ENCODE measurements around the gene GLE1. TPM values are rescaled to one million over a fixed set of nuclear protein-coding genes. Genes with fewer than 3 reads are reported as not detected.

GLE1 gene
- total and polyA plus RNA-seq, 10 donors = 14.3 to 31.2 (median 22.7) TPM

GRCh38 chr9:128493424-128493823, 11.1 kb upstream of the GLE1 start:
- H3K27ac ChIP-seq = peak overlapping the region in 4 of 8 donors; percentile 36 to 46 (median 43)
- WGBS, 5 donors = 85 to 92% (median 88%) methylated on average over 2 of the region's 2 CpGs
- intact Hi-C loops (cut with DNase I; ENCODE audit: low total_unique reads) = no loop called here
- H3K9me3 ChIP-seq = no peaks in the 10 kb centered on the region
- no peaks in the 10 kb centered on the region for H3K27me3 ChIP-seq (replicated peaks in 1 of 7)
- TF ChIP-seq CTCF (IDR thresholded peaks at IDR 0.05 in 8 of 11, conservative IDR thresholded peaks at IDR 0.05 in 3 of 11) (no peak), POLR2AphosphoS5 (IDR thresholded peaks at IDR 0.05) (no peak), POLR2A (IDR thresholded peaks at IDR 0.05) (no peak)
- H3K4me3 ChIP-seq = no peak overlapping the region
- no peak for DNase-seq
- H3K4me1 ChIP-seq = peaks cover 6 to 19% (median 14%) of the 10 kb centered on the region in 6 donors
- peaks cover 0 to 100% (median 66%) of the 10 kb centered on the region in 6 donors for H3K36me3 ChIP-seq

- peak; percentile 84 for DNase-seq
- H3K4me1 ChIP-seq = peaks cover 6 to 19% (median 14%) of the 10 kb centered on the region in 6 donors
- H3K9me3 ChIP-seq = no peaks in the 10 kb centered on the region
- H3K4me3 ChIP-seq = no peak overlapping the region
- peaks cover 0 to 100% (median 67%) of the 10 kb centered on the region in 6 donors for H3K36me3 ChIP-seq
- peak overlapping the region in 6 of 8 donors; percentile 34 to 46 (median 38) for H3K27ac ChIP-seq
- no peaks in the 10 kb centered on the region for H3K27me3 ChIP-seq (replicated peaks in 1 of 7)
- peak; percentile 43 to 78 (median 69) for TF ChIP-seq POLR2AphosphoS5 (IDR thresholded peaks at IDR 0.05)
- no peak for TF ChIP-seq POLR2A (IDR thresholded peaks at IDR 0.05)
- TF ChIP-seq CTCF (IDR thresholded peaks at IDR 0.05 in 8 of 11, conservative IDR thresholded peaks at IDR 0.05 in 3 of 11) = no peak
- WGBS, 5 donors = 14 to 26% (median 22%) methylated on average over 13 of the region's 13 CpGs
- intact Hi-C loops (cut with DNase I; ENCODE audit: low total_unique reads) = no loop called here
Measured at GRCh38 chr9:128494108-128494745, 10.3 kb upstream of the GLE1 start.

- peaks cover 6 to 19% (median 14%) of the 10 kb centered on the region in 6 donors for H3K4me1 ChIP-seq
- intact Hi-C loops (cut with DNase I; ENCODE audit: low total_unique reads) = no loop called here
- H3K36me3 ChIP-seq = peaks cover 0 to 100% (median 67%) of the 10 kb centered on the region in 6 donors
- 24 to 62% (median 32%) methylated on average over 5 of the region's 5 CpGs for WGBS, 5 donors
- no peak for DNase-seq
- no peak for TF ChIP-seq POLR2AphosphoS5 (IDR thresholded peaks at IDR 0.05)
- no peak for TF ChIP-seq POLR2A (IDR thresholded peaks at IDR 0.05)
- no peak for TF ChIP-seq CTCF (IDR thresholded peaks at IDR 0.05 in 8 of 11, conservative IDR thresholded peaks at IDR 0.05 in 3 of 11)
- no peak overlapping the region for H3K4me3 ChIP-seq
- H3K9me3 ChIP-seq = no peaks in the 10 kb centered on the region
- H3K27me3 ChIP-seq (replicated peaks in 1 of 7) = no peaks in the 10 kb centered on the region
- H3K27ac ChIP-seq = peak overlapping the region in 5 of 8 donors; percentile 12 to 46 (median 40)
Measured at GRCh38 chr9:128494746-128495129, 9.8 kb upstream of the GLE1 start.

GRCh38 chr9:128495296-128495695, 9.2 kb upstream of the GLE1 start:
- H3K4me1 ChIP-seq = peaks cover 6 to 19% (median 14%) of the 10 kb centered on the region in 6 donors
- peak; percentile 5 for DNase-seq
- H3K9me3 ChIP-seq = no peaks in the 10 kb centered on the region
- TF ChIP-seq POLR2AphosphoS5 (IDR thresholded peaks at IDR 0.05) (no peak), CTCF (IDR thresholded peaks at IDR 0.05 in 8 of 11, conservative IDR thresholded peaks at IDR 0.05 in 3 of 11) (no peak), POLR2A (IDR thresholded peaks at IDR 0.05) (no peak)
- no peak overlapping the region for H3K4me3 ChIP-seq
- peaks cover 0 to 100% (median 67%) of the 10 kb centered on the region in 6 donors for H3K36me3 ChIP-seq
- H3K27me3 ChIP-seq (replicated peaks in 1 of 7) = no peaks in the 10 kb centered on the region
- WGBS, 5 donors = 9 to 30% (median 20%) methylated on average over 1 of the region's 1 CpG
- intact Hi-C loops (cut with DNase I; ENCODE audit: low total_unique reads) = no loop called here
- H3K27ac ChIP-seq = peak overlapping the region in 1 of 8 donors; percentile 40
